HepG2 (cell line): ENCODE measurements around the gene ACRBP. TPM values are rescaled to one million over a fixed set of nuclear protein-coding genes. Genes with fewer than 3 reads are reported as not detected.

Experiments
- ATAC-seq: fragments of 200-7000 bp; cut with Tn5 transposase; 3 replicates; pipeline ENCODE4 v1.9.1; 2020; ENCODE audit warnings: mild to moderate bottlenecking, moderate library complexity
- BruUV-seq: library from RNA; stranded (reverse); fragments of 400-500 nt; replicated peaks from 2 replicates; lab custom pipeline; 2021; lab: Mats Ljungman, UMichigan
- CTCF ChIA-PET: fragments of 300-600 bp; formaldehyde crosslinking; extraction: SDS; loops from one replicate; lab custom pipeline; 2021; ENCODE audit warnings: low total read pairs, inconsistent platforms, low intra/inter-chr PET ratio; lab: Yijun Ruan, JAX
- POLR2A ChIA-PET: fragments of 350-600 bp; sonication (Branson Sonifier 250); formaldehyde crosslinking; loops from one replicate; lab custom pipeline; 2020; ENCODE audit warnings: antibody characterized with exemption, inconsistent platforms; lab: Yijun Ruan, JAX
- DNase-seq: peaks from one replicate; pipeline ENCODE4 v3.0.0-alpha.2; 2015; ENCODE audit warnings: low spot score
- FAIRE-seq: peaks from 3 replicates; lab custom pipeline; 2011; peaks lifted over from hg19 to GRCh38; lab: Jason Lieb, UNC
- H2AFZ ChIP-seq: one replicate; pipeline ENCODE4 v1.6.1; 2011; ENCODE audit warnings: low read length, inconsistent platforms
- H3K27ac ChIP-seq: fragments of 300-600 bp; 3 replicates; pipeline ENCODE4 v1.8.0; 2011; ENCODE audit warnings: mixed run types, mild to moderate bottlenecking, mixed read lengths, low read length, inconsistent platforms; ENCODE audit not compliant: insufficient read depth; ENCODE audit errors: extremely low read length
- H3K27me3 ChIP-seq, 2 experiments: fragments of 200-600 bp in 1 of 2; 2 replicates in 1 of 2; 3 replicates in 1 of 2; pipeline versions ENCODE4 v1.6.0 to v1.8.0; 2011; ENCODE audit warnings: low read length in 2 of 2, mild to moderate bottlenecking in 2 of 2, moderate library complexity in 2 of 2, inconsistent platforms in 1 of 2; ENCODE audit not compliant: insufficient read depth in 2 of 2, control insufficient read depth in 1 of 2
- H3K36me3 ChIP-seq, 2 experiments: fragments of 200-600 bp in 1 of 2; replicated peaks in 1 of 2; 2 replicates in 1 of 2; 3 replicates in 1 of 2; pipeline versions ENCODE4 v1.5.1 to v1.8.0; 2011; ENCODE audit warnings: low read length in 2 of 2, inconsistent platforms in 1 of 2; ENCODE audit not compliant: insufficient read depth in 2 of 2, control insufficient read depth in 1 of 2
- H3K4me1 ChIP-seq: 2 replicates; pipeline ENCODE4 v1.5.1; 2012; ENCODE audit warnings: low read length, inconsistent platforms; ENCODE audit not compliant: insufficient read depth
- H3K4me2 ChIP-seq: 2 replicates; pipeline ENCODE4 v1.6.0; 2011; ENCODE audit warnings: low read depth, low read length, inconsistent platforms
- H3K4me3 ChIP-seq, 3 experiments: fragments of 200-600 bp in 1 of 3; sonication (generic), shearing (Covaris generic) in 1 of 3; replicated peaks in 1 of 3; 2 replicates each; pipeline ENCODE4 v1.5.1; 2011 to 2016; ENCODE audit warnings: low read length in 3 of 3, inconsistent platforms in 2 of 3, low read depth in 2 of 3, mild to moderate bottlenecking in 2 of 3, control low read depth in 1 of 3, mixed read lengths in 1 of 3; ENCODE audit not compliant: insufficient read depth in 1 of 3
- H3K79me2 ChIP-seq: one replicate; pipeline ENCODE4 v1.6.1; 2011; ENCODE audit warnings: low read length, inconsistent platforms; ENCODE audit not compliant: insufficient read depth
- H3K9ac ChIP-seq: 2 replicates; pipeline ENCODE4 v1.6.0; 2011; ENCODE audit warnings: mild to moderate bottlenecking, low read depth, low read length, inconsistent platforms; ENCODE audit not compliant: insufficient read depth
- H3K9me3 ChIP-seq: 2 replicates; pipeline ENCODE4 v1.5.1; 2012; ENCODE audit warnings: mild to moderate bottlenecking, low read length
- H4K20me1 ChIP-seq: 2 replicates; pipeline ENCODE4 v1.6.0; 2011; ENCODE audit warnings: inconsistent platforms, mild to moderate bottlenecking, low read length, moderate library complexity; ENCODE audit not compliant: insufficient read depth
- AGO2 ChIP-seq: fragments of 200-400 bp; formaldehyde crosslinking; optimal IDR thresholded peaks from 2 replicates; pipeline ENCODE3; 2017; ENCODE audit warnings: mild to moderate bottlenecking, low read depth, low read length, moderate library complexity
- RAD21 ChIP-seq: fragments of 450-650 bp; formaldehyde crosslinking; IDR thresholded peaks from 2 replicates; pipeline ENCODE4 v1.5.0; 2020; ENCODE audit warnings: mild to moderate bottlenecking
- SAFB2 ChIP-seq: sonication (generic); formaldehyde crosslinking; IDR thresholded peaks from 2 replicates; pipeline ENCODE4 v1.5.1; 2020; ENCODE audit warnings: missing genetic modification reagents, low read depth, mild to moderate bottlenecking, borderline replicate concordance
- SMC3 ChIP-seq: IDR thresholded peaks from 2 replicates; pipeline ENCODE4 v1.6.1; 2011; ENCODE audit warnings: low read length, improper control_type of control experiment
- ZNF674 ChIP-seq: sonication (generic); formaldehyde crosslinking; IDR thresholded peaks from 2 replicates; pipeline ENCODE4 v1.5.0; 2020; ENCODE audit warnings: low read depth, mild to moderate bottlenecking, missing genetic modification reagents
- WGBS: methylation state at CpG from one replicate; pipeline ENCODE4 v1.1.6; 2017; ENCODE audit warnings: low lambda C conversion rate; 5-methylcytosine and 5-hydroxymethylcytosine counted together
- in situ Hi-C: cut with HindIII; loops from 2 replicates; pipeline ENCODE4 v1.10.0; 2017; ENCODE audit warnings: low pct_unique_long_range_greater_than_20kb; ENCODE audit not compliant: extremely low pct_ligation_motif_present
- intact Hi-C: fragments of 100-400 bp; cut with micrococcal nuclease; formaldehyde crosslinking; loops from one replicate; pipeline ENCODE4 v1.10.0; 2022; ENCODE audit not compliant: unreplicated experiment
- polyA plus RNA-seq, 8 experiments: library from polyadenylated mRNA; depleted of rRNA in 3 of 8; stranded (reverse) in 7 of 8; unstranded in 1 of 8; fragments of >200 nt; fragmentation: Illumina TruSeq in 4 of 8; extraction: Trizol in 4 of 8; gene quantifications; 2 replicates each; pipeline versions ENCODE4 v1.2.1 to v1.2.3, GENCODE V29; 2011 to 2016; ENCODE audit warnings: low read depth in 4 of 8, missing spikeins in 1 of 8, mixed read lengths in 1 of 8; ENCODE audit not compliant: insufficient read depth in 1 of 8
- total RNA-seq, 5 experiments: library from RNA; depleted of rRNA; stranded (reverse); fragments of >200 nt; fragmentation: Illumina TruSeq; extraction: Trizol; gene quantifications; 2 replicates each; pipeline ENCODE4 v1.2.3, GENCODE V29; 2016; ENCODE audit warnings: low read depth in 1 of 5
- TF ChIP-seq, protein P1 (sequence below): sonication (generic); formaldehyde crosslinking; IDR thresholded peaks from 2 replicates; pipeline ENCODE4 v1.5.0; 2020; ENCODE audit warnings: mild to moderate bottlenecking, missing genetic modification reagents, moderate library complexity

The ACRBP gene
- total and polyA plus RNA-seq, 2 of the 13 experiments (the other 11 are each of a cell fraction or from before 2014, with no cell fraction given) = 0.46 TPM; not detected in 1

DNA sequence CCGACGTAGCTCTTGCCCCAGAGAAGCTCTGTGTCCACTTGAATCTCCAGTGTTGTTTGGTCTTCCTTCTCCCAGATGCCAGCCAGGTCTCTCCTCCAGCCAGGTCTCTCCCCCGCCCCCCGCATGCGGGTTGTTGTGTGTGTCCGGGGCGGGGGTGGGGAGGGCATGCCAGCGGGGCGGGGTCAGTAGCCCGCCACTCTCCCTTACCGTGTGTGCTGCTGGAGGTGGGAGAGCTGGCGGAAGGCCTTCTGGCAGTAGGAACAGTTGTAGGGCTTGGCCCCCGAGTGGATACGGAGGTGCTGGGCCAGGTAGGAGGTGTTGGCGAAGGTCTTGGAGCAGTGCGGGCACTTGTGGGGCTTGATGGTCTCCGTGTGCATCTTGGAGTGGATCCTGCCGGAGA lies 24.9 kb upstream of the ACRBP start (continued):
- TF ChIP-seq SAFB2 (CRISPR knock-in tag) = no peak

DNA sequence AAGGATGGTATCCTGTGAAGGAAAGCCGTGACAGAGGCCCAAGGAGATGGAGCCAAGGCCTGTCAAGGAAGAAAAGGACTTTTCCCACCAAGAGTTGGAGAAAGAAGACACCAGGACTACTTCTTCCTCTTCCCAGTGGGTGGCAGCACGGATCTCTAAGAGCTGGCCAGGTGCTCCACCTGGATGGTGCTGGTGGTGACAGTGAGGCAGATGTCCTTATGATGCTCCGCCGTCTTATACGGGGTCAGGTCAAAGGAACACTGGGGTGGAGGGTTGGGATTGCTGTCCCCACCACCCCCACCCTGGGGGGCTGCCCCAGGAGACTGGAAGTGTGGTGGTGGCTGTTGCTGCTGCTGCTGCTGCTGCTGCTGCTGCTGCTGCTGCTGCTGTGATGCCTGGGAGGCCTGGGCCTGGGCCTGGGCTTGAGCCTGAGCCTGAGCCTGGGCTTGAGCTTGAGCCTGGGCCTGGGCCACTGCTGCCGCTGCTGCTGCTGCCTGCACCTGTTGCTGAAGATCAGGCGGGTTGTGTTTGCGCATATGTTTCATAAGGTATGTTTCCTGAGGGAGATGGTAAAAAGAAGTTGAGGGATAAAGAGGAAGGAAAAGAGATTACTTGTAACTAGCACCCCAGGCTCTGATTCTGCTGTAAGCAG lies 20.5 kb upstream of the ACRBP start:
- no peaks in the 10 kb centered on the region for H3K79me2 ChIP-seq
- POLR2A ChIA-PET = interaction anchor here (1.0 kb wide), 1 partner anchor 22 kb away, joined by 3 read pairs; the partner anchor contains the start of gene ZNF384
- 87% methylated on average over 7 of the region's 8 CpGs for WGBS
- H3K27ac ChIP-seq = no peak overlapping the region
- DNase-seq = no peak
- no peak overlapping the region for H3K9ac ChIP-seq
- H3K36me3 ChIP-seq = peaks cover 20 to 58% of the 10 kb centered on the region in 2 experiments
- ATAC-seq = peak; percentile 14; the same call in 1 of the 3 replicates
- peak; percentile 39 for FAIRE-seq
- no peak overlapping the region for H2AFZ ChIP-seq
- intact Hi-C loops (no loop called here), in situ Hi-C loops (no loop called here)
- H3K4me3 ChIP-seq = no peak overlapping the region
- H3K4me1 ChIP-seq = peaks cover 7% of the 10 kb centered on the region
- TF ChIP-seq AGO2 (peak; percentile 37), SMC3 (peak; percentile 41), RAD21 (CRISPR knock-in tag) (peak; percentile 25; the same call in 1 of the 2 replicates), ZNF674 (CRISPR knock-in tag) (no peak)
- TF ChIP-seq, protein P1, sequence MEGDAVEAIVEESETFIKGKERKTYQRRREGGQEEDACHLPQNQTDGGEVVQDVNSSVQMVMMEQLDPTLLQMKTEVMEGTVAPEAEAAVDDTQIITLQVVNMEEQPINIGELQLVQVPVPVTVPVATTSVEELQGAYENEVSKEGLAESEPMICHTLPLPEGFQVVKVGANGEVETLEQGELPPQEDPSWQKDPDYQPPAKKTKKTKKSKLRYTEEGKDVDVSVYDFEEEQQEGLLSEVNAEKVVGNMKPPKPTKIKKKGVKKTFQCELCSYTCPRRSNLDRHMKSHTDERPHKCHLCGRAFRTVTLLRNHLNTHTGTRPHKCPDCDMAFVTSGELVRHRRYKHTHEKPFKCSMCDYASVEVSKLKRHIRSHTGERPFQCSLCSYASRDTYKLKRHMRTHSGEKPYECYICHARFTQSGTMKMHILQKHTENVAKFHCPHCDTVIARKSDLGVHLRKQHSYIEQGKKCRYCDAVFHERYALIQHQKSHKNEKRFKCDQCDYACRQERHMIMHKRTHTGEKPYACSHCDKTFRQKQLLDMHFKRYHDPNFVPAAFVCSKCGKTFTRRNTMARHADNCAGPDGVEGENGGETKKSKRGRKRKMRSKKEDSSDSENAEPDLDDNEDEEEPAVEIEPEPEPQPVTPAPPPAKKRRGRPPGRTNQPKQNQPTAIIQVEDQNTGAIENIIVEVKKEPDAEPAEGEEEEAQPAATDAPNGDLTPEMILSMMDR (CRISPR knock-in tag) = peak; percentile 47
- H4K20me1 ChIP-seq = no peaks in the 10 kb centered on the region
- CTCF ChIA-PET = interaction anchor here (1.3 to 1.9 kb wide), 2 partner anchors 31 to 158 kb away, joined by 5 to 7 read pairs; no protein-coding TSS in a partner anchor
- no peaks in the 10 kb centered on the region for H3K9me3 ChIP-seq
- H3K27me3 ChIP-seq = no peaks in the 10 kb centered on the region; a peak in 1 of 5 replicates
- no peak overlapping the region for H3K4me2 ChIP-seq
- BruUV-seq = no TSS peak
